Lung (tissue), 12 donors: ENCODE measurements around the gene MARCHF9. TPM values are rescaled to one million over a fixed set of nuclear protein-coding genes. Genes with fewer than 3 reads are reported as not detected.
A peak's percentile ranks its signal among the peaks of the same experiment; 100 is the strongest.

Source experiments
- ATAC-seq: fragments of 200-7000 bp; cut with Tn5 transposase; one replicate; pipeline ENCODE4 v1.9.1; 2020; ENCODE audit warnings: moderate number of reproducible peaks; ENCODE audit not compliant: insufficient read depth, low FRiP score
- DNase-seq, 3 donors: peaks; one replicate each; pipeline ENCODE4 v3.0.0-alpha.2; 2013 to 2017
- H3K27ac ChIP-seq, 2 donors: one replicate each; pipeline ENCODE4 v1.5.1; 2013; ENCODE audit warnings: mild to moderate bottlenecking in 2 of 2, moderate library complexity in 2 of 2, control low read depth in 1 of 2, inconsistent platforms in 1 of 2, low read depth in 1 of 2, low read length in 1 of 2
- H3K27me3 ChIP-seq, 3 donors: one replicate each; pipeline ENCODE4 v1.5.1; 2013; ENCODE audit warnings: low read length in 2 of 3; ENCODE audit not compliant: control insufficient read depth in 3 of 3, insufficient read depth in 3 of 3
- H3K36me3 ChIP-seq, 4 donors: one replicate each; pipeline ENCODE4 v1.5.1; 2013; ENCODE audit warnings: low read length in 4 of 4, mild to moderate bottlenecking in 1 of 4, moderate library complexity in 1 of 4; ENCODE audit not compliant: control insufficient read depth in 4 of 4, insufficient read depth in 4 of 4
- H3K4me1 ChIP-seq, 5 donors: one replicate each; pipeline ENCODE4 v1.5.1; 2013; ENCODE audit warnings: low read length in 5 of 5, mild to moderate bottlenecking in 2 of 5, moderate library complexity in 1 of 5; ENCODE audit not compliant: control insufficient read depth in 5 of 5, insufficient read depth in 5 of 5
- H3K4me3 ChIP-seq: one replicate; pipeline ENCODE4 v1.5.1; 2013; ENCODE audit warnings: mild to moderate bottlenecking, control low read depth, moderate library complexity
- H3K9ac ChIP-seq, 2 donors: one replicate each; pipeline ENCODE4 v1.5.1; 2013; ENCODE audit warnings: low read length in 2 of 2, control low read depth in 1 of 2; ENCODE audit not compliant: insufficient read depth in 1 of 2
- H3K9me3 ChIP-seq, 4 donors: one replicate each; pipeline ENCODE4 v1.5.1; 2013; ENCODE audit warnings: low read length in 3 of 4, mild to moderate bottlenecking in 1 of 4, moderate library complexity in 1 of 4; ENCODE audit not compliant: control insufficient read depth in 4 of 4, insufficient read depth in 3 of 4
- CTCF ChIP-seq: IDR thresholded peaks from 2 replicates; pipeline ENCODE4 v1.5.1; 2012; ENCODE audit warnings: mild to moderate bottlenecking; ENCODE audit errors: control extremely low read depth, extremely low read depth
- WGBS, 2 donors: extraction: QIAGEN DNeasy Blood & Tissue Kit; methylation state at CpG; one replicate each; pipeline ENCODE4 v1.1.7; 2013; 5-methylcytosine and 5-hydroxymethylcytosine counted together
- polyA plus RNA-seq, 2 donors: library from polyadenylated mRNA; stranded (reverse); fragments of 200-250 nt; gene quantifications; one replicate each; pipeline ENCODE4 v1.2.1, GENCODE V29; 2013
- total RNA-seq, 2 donors: library from RNA; depleted of rRNA in 1 of 2; stranded (reverse); fragments of >200 nt in 1 of 2; gene quantifications; one replicate each; pipeline ENCODE4 v1.2.1, GENCODE V29; 2014 to 2021
- donor health status: control.
- donor health status: control.
- donor health status: Bipolar disorder and iron deficiency.
- donor health status: healthy.
- donor health status: DM: yes; HTN: yes; CAD: no.

The MARCHF9 gene
- total and polyA plus RNA-seq, 4 donors = 12.1 to 31.1 (median 18.5) TPM

GRCh38 chr12:57749061-57749460 is 5.8 kb upstream of the MARCHF9 start:
- H3K4me1 ChIP-seq = peaks cover 2 to 38% (median 13%) of the 10 kb centered on the region in 5 donors
- ATAC-seq = no peak
- WGBS, 2 donors = 90 to 93% methylated on average over 5 of the region's 5 CpGs
- no peaks in the 10 kb centered on the region for H3K9me3 ChIP-seq
- no peak overlapping the region for H3K4me3 ChIP-seq
- no peaks in the 10 kb centered on the region for H3K27me3 ChIP-seq
- H3K9ac ChIP-seq = no peak overlapping the region
- no peak overlapping the region for H3K27ac ChIP-seq
- peaks cover 9 to 33% (median 24%) of the 10 kb centered on the region in 4 donors for H3K36me3 ChIP-seq
- no peak for DNase-seq
- TF ChIP-seq CTCF = no peak

- ATAC-seq = no peak
- Histone ChIP-seq H3K36me3 (peaks cover 9 to 33% (median 24%) of the 10 kb centered on the region in 4 donors), H3K27me3 (no peaks in the 10 kb centered on the region), H3K4me1 (peaks cover 2 to 34% (median 9%) of the 10 kb centered on the region in 5 donors), H3K4me3 (peak overlapping the region; percentile 62), H3K9ac (peak overlapping the region; percentile 91 to 96), H3K27ac (peak overlapping the region; percentile 82 to 95), H3K9me3 (no peaks in the 10 kb centered on the region)
- no peak for TF ChIP-seq CTCF
- DNase-seq = no peak
- WGBS, 2 donors = 87 to 92% methylated on average over 15 of the region's 15 CpGs
Measured at GRCh38 chr12:57750561-57751431, 4.1 kb upstream of the MARCHF9 start.

GRCh38 chr12:57751432-57751787 is 3.5 kb upstream of the MARCHF9 start:
- WGBS, 2 donors = 11 to 16% methylated on average over 8 of the region's 8 CpGs
- no peak for ATAC-seq

More at GRCh38 chr12:57751432-57751787, 3.5 kb upstream of the MARCHF9 start:
- Histone ChIP-seq H3K27me3 (no peaks in the 10 kb centered on the region), H3K27ac (peak overlapping the region; percentile 82 to 95), H3K4me3 (peak overlapping the region; percentile 62), H3K9ac (peak overlapping the region; percentile 91 to 96), H3K9me3 (no peaks in the 10 kb centered on the region), H3K36me3 (peaks cover 9 to 29% (median 24%) of the 10 kb centered on the region in 4 donors), H3K4me1 (peaks cover 5 to 39% (median 13%) of the 10 kb centered on the region in 5 donors)
- no peak for TF ChIP-seq CTCF
- DNase-seq = no peak
